Head of caudate nucleus (tissue), 42 donors: ENCODE data around the gene HIVEP2.
A peak's percentile ranks its signal among the peaks of the same experiment; 100 is the strongest.

ENCODE experiments used
- DNase-seq, 42 donors: peaks; one replicate each; pipeline versions ENCODE4 v3.0.0 to v3.0.0-alpha.2; 2020 to 2021; ENCODE audit warnings: mixed read lengths in 7 of 42
- intact Hi-C: fragments of 100-400 bp; cut with DNase I; formaldehyde crosslinking; loops from one replicate; pipeline ENCODE4 v1.15.0; 2022

The HIVEP2 gene

GRCh38 chr6:142713959-142714358 lies 231.0 kb downstream of the HIVEP2 start:
- no peak for DNase-seq
- intact Hi-C loops: no loop called here

- intact Hi-C loops: no loop called here
- no peak for DNase-seq
Observed at GRCh38 chr6:142712231-142712630, 232.7 kb downstream of the HIVEP2 start.

- no peak for DNase-seq
Observed at GRCh38 chr6:142708651-142709050, 236.3 kb downstream of the HIVEP2 start.

GRCh38 chr6:142707255-142707654 lies 237.7 kb downstream of the HIVEP2 start:
- intact Hi-C loops: no loop called here

More at GRCh38 chr6:142708651-142709050, 236.3 kb downstream of the HIVEP2 start:
- intact Hi-C loops: no loop called here

GRCh38 chr6:142706210-142706609 lies 238.8 kb downstream of the HIVEP2 start:
- no peak for DNase-seq
- intact Hi-C loops: no loop called here

More at GRCh38 chr6:142707255-142707654, 237.7 kb downstream of the HIVEP2 start:
- DNase-seq: no peak

GRCh38 chr6:142705054-142705453 lies 239.9 kb downstream of the HIVEP2 start:
- DNase-seq: no peak
- intact Hi-C loops: no loop called here

GRCh38 chr6:142702501-142703460 lies 242.2 kb downstream of the HIVEP2 start:
- DNase-seq: peak in 41 of 42 donors; percentile 5 to 74 (median 49)
- intact Hi-C loops: no loop called here
